ENCODE measurements around the gene AFAP1.

AFAP1 gene

DNA sequence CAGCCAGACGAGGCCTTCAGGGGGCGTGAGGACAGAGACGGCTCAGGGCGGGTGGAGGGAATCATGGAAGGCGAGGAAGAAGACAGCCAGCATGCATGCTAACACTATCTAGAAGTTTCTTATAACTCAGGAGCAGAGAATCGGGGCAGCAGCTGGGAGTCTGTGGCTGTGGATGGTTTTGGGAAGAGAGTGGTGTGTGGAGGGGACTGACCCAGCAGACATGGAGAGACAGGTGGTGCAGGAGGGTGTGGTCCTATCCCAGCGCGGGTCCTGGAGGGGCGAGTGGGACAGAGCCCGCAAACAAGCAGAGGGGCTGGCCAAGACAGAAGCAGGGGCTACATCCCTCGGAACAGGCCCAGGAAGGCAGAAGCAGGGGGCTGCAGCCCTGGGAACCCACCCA, 192.1 kb downstream of the AFAP1 start:
- DNase-seq, result no peak

DNA sequence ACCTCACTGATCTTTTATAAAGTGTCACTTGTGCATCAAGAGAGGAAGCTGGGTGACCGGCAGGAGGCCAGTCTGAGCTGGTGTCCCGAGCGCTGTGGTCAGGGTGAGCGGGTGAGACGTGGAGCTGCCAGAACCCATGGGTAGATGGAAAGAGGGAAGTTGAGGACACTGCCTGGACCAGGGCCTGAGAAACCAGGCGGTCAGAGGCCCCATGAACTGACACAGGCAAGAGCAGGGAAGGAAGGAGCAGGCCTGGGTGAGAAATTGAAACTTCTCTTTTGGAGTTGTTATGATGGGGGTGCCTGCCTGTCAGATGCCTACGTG, 192.6 kb downstream of the AFAP1 start:
- DNase-seq, result no peak

DNA sequence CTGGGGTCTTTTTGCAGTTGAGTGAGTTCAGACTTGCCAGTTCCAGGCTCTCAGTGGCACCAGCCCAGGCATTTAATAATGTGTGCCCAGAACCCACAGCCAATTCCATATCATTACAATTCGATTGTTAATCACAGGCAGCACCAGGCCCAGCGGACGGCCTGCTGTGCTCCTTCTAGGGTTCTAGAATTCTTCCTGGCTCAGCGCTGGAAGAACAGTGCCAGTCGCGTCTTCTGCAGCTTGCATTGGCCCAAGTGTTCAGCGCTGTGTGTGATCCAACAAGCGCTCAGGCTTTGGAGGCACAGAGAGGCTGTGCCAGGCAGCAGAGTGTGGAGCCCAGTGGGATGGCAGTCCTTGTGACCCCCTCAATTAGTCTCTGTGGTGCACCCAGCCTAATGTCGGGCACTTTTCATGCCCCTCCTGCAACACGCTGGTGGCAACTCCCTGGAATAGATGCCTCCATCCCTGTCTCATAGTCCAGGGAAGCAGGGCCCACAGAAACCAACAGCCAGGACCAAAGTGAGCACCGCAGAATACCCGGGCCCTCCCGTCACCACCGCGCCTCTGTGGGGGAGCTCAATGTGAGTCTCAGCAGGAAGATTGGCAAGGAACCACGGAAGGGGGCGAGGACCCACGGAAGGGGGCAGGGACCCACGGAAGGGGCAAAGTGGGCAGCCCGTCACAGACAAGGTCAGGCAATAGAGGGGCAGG, 193.2 kb downstream of the AFAP1 start:
- DNase-seq, result no peak

DNA sequence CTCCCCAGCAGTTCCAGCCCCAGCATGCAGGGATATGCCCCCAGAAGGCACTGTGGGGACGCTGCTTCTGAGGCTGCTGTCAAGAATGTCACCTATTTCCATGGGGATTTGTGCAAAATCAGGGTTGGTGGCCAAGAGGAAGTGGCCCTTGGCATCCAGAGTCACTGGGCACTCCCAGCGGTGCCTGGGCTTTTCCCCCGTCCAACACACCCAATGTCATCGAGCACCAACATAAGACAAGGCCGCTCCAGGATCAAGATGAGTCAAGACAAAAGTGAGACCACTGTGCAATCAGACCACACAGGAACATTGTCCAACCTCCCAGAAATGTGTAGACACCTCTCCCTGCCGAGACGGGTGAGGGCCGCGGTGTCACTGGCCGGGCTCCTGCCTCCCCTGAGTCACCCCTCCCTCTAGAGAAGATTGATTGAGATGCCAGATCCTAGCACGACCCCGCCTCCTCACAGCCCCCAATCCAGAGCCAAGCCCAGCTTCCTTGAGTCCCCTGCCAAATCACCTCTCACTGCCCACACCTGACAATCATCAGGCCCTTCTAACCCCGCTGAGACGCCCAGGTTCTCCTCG, 194.3 kb downstream of the AFAP1 start:
- no peak for DNase-seq

DNA sequence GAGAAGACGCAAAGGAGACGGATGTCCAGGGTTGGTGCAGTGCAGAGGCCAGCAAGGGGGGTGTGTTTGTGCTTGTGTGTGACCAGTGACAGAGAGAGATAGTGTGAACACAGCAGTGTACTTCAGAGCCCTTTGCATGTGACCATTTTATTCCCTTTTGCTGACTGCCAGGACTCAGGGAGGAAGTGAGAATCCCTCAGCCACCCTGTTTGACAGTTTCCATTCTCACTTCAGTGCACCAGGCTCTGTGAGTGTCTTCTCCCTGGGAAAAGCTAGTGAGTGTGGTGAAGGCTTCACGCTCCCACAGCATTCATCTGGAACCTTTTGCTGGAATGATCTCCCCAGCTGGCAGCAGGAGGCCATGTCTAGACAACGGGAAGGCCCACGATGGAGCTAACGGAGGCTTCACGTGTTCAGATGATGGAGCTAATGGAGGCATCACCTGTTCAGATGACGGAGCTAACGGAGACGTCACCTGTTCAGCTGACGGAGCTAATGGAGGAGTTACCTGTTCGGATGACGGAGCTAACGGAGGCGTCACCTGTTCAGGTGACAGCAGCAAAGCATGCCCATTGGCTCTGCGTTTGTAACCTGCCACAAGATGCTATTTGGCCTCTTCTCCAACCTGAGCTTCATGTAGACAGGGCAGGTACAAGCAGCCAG, 195.4 kb downstream of the AFAP1 start:
- DNase-seq, result no peak

DNA sequence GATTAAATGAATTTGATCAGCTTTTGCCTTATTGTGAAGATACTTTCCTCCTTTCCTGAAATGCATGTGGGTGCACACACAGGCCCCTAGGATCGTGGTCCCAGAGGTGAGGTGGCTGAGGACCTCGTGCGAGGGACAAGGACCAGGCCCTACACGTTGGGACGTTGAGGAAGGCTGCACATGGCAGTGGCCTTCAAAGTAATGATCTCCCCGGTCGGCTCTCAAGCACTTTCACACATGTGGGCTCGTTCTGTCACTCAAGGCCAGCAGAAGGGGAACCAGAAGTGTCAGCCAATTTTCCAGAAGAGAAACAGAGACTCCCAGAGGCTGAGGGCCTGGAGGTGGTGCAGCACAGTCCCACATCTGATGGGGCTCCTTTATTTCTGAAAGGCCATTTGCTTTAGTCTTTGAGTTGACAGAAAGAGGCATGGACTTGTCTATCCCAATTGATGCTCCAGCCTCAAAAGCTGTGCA, 196.8 kb downstream of the AFAP1 start:
- DNase-seq, result no peak

DNA sequence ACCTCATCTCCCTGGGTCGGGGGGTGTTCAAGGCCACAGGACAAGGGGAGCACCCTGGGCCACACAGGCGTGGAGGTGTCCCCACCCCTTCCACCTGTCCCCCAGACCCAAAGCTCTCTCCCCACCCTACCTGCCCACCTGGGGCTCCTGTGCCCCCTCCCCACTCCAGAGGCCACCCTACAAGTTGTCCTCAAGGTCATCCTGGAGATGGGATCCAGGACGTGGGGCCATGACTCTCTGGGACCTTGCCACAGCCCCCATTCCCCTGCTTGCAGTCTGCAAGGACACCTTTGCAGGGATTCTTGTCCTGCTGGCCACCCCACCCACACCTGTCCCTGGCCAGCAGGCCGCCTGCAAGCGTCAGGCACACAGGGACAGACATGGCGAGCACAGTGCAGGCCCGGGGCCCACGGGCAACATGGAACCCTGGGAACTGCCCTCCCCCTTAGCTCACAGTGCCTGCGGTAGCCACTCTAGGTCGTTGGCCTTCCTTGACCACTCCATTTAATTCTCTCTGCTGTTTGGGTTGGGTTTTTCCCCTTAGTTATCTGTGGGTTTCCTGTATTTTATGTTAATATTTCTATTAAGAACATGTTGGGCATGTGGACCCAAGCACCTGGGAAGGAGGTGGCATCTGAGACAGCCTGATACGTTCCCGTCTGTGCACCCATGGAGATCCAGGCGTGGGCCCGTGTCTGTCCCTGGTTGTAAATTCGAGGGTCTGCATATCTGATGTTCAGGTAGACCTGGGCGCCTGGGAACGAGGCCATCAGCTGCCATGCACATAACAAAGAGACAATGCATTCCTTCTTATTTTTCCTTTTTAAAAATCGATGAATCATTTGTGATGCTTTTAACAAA, 197.5 kb downstream of the AFAP1 start:
- no peak for DNase-seq

DNA sequence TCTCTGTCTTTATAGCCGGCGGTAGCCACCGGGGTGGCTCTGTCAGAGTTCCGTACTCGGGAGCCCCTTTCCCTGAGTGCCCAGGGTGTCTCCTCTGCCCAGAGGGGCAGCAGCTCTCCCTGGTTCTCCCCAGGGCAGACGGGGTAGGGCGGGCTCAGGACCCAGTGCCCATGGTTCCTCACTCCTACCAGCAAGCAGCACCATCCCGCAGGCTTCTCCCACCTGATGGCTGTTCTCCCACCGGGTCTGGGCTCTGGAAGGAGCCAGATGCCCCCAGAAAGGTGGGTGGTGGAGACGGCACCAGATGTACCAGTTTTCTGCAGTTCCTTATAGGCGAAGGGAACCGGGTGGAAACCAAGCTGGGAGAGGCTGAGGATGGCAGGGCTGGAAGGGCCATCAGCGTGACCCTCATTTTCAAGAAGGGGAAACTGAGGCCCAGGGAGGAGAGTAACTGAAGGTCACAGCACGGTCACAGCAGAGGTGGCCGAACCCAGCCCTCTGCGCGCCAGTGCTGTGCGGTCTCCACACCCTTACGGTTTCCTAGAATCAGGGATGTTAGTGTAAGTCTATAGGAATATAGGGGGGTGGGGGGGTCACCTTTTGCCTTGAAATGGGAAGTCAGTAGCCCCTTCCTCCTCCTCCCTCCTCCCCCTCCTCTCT, 198.7 kb downstream of the AFAP1 start:
- DNase-seq, result no peak

DNA sequence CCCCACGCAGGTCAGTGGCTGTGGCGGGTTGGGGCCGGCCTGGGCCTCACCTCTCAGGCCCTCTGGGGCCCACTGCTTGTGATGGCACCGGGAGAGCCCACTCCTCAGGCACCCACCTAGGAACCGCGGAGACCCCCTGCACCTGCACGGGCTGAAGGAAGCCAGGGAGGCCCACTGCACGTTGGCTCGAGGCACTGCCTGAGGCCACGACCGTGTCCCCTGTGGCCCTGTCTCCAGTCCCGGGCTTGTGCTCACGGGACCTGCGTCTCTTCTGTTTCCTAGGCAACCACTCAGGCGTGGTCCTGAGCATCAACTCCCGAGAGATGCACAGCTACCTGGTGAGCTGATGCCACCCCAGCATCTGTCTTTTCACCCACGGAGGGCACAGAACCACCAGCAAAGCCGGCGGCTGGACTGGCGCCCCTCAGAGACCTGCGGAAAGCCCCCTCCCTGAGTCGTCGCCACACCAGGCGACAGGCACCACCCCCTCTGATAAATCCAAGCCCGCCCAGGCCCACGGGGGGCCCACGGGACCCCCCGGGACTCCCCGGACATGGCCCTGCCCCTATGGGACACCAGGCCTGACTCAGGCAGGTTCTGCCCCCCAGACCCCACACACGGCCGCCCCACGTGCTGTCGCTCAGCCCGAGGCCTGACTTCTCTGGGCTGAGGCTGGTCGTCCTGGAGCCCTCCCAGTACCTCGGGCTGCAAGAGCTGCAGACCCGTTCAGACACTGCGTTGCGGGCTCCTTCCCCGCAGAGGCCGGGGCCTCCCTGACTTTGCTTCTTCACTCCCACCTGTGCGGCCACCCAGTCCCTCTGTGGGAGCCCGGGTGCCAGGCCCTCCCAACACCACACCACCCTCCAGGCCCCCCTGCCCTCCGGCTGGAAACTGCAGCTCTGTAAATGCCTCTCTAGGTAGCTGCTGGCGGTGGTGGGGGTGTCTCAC, 199.5 kb downstream of the AFAP1 start:
- no peak for DNase-seq

DNA sequence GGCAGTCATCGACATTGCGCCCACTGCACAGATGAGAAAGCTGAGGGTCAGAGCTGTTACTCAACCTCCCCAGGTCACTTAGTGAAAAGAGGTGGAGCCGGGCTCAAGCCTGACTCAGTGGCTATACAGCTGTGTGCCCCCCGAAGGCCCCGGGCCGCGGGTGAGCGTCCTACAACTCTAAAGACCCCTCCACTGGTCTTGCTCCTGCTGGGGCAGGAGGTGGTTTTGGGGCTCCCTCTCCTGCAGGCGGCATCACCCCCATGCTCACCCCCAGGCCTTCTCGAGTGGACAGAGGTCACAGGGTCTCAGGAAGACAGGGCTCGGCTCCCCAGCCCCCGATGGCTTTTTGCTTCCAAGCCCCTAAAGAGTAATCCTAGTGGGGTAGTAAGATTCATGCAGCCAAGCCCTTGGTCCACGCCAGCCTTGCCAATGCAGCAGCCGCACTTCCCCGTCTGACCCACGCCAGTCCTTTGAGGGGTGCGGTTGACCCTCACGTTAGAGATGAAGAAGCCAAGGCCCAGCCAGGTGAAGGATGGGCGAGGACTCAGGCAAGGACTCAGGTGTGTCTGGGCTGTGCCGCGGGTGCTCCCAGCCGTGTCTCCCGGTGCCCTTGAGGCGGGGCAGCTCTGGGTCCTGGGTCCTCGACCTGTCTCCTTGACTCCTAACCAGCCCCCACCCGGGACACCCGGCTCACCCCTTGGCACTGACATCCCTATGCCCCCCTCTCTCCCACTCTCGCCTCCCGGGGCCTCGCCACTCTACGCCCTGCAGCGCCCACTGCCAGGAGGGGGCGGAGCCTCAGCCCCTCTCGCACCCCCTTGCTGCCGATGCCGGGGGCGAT, 200.4 kb downstream of the AFAP1 start:
- no peak for DNase-seq

DNA sequence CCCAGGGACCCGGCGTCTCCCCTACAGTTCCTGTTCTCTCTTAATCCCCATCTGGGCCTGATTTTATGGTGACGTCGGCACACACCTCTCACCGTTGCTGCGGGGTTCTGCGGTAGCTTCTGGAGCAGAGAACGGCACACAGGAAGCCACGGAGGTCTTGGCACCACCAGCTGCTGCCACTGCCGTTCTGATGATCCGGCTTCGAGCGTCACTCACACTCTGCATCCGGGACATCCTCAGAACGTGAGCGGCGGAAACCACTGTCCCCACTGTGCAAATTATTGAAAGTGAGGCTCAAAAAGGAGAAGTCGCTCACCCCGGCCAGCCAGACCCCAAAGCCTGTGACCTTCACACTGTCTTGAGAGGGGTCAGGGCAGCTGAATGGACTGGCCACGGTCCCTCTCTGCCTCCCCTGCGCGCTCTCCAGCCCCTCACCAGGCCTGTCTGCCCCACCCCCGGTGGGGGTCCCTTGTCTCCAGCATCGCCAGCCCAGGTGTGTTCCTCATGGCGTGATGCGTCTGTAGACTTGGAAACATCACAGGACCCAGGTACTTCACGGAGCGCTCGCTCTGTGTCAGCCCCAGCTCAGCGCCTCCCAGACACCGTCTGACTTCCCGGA, 201.1 kb downstream of the AFAP1 start:
- no peak for DNase-seq

DNA sequence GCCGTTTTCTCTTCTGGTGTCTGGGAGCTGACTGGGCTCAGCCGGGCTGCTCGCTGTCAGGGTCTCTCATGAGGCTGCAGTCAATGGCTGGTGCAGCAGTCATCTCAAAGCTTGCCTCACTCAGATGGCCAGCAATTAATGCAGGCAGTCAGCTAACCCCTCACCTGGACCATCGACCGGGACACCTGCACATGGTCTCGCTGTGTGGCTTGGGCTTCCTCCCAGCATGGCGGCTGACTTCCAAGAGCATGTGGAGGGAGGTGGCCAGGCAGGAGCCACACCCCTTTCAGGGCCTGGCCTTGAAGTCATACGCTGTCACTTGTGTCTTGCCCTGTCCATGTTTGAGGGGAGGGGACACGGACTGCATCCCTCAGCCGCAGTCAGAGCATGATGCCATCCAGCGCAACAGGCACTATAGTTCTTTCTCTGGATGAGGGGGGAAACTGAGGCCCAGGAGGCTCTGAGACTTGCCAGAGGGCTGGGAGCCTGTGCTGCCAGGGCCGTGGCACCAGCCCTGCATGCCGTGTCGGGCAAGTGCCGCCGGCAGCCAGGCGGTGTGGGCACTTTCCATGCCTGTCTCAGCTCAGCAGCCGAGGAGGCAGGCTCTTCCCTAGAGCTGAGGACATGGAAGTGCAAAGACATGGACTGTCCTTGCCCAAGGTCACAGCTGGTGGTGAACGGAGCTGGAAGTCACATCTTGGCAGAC, 201.8 kb downstream of the AFAP1 start:
- no peak for DNase-seq

DNA sequence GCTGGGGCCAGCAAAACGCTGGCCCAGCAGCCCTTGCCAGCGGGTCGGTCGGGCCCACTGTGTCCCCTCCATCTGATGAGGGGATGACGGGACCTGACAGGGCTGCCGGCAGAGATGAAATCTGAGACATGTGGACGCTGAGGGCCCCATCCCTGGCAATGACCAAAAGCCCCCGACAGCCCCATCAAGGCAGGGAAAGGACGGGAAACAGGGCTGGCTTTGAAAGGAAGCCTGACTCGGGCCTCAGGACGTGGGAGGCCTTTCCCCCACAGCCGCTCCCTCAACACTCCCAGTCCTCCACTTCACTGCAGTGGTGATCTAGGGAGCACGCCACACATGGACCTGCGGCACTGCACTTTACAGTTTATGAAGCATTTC, 202.4 kb downstream of the AFAP1 start:
- DNase-seq, result no peak

DNA sequence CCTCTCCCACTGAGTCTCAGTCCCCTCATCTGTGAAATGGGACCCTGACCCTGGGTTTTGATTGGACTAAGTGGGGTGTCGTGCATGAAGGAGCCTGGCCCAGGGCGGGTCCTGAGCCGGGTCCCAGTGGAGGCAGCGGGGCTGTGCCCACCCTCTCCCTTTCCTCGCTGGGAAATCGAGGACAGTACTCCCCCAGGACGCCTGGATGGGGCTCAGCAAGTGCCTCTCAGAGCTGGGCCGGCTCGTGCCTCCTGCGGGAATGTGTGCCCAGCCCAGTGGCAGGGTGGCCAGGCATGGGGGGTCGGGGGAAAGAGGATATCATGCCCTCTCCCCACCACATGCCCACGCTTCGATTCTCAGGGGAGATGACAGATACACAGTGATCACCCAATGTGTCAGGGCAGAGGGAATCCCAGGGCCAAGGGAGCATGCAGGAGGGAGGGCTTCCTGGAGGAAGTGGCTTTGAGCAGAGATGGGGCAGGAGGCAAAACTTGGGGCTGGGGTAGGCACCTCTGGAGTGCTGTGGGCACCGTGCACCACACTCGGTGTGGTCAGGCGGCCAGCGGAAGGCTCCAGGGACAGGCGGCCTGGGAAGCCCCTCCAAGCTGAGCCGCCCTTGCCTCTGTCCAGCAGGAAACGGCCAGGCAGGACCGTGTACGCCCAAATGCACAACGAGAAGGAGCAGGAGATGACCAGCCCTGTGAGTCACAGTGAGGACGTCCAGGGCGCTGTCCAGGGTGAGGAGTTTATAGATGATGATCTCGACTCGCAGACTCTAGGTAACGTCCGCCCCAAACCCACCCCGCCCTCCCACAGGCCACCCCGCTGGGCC, 203.0 kb downstream of the AFAP1 start:
- peak; percentile 21 for DNase-seq

DNA sequence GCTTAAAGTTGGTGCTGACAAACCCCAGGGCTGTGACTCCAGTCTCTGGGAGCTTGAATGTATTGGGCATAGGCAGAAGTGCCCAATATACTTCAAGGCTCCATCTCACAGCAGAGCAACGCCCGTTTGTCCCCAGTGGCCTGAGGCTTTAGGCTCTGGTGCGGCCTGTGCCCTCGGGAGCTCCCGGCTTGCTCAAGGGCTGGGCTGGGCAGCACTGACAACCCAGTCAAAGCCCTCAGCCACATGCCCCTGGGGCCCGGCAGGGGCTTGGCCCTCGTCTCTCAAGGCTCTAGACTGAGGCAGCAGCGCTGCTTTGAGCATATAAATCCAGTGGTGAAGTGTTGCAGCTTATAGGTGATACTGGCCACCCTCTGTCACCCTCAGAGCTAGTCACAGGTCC, 203.7 kb downstream of the AFAP1 start:
- no peak for DNase-seq

DNA sequence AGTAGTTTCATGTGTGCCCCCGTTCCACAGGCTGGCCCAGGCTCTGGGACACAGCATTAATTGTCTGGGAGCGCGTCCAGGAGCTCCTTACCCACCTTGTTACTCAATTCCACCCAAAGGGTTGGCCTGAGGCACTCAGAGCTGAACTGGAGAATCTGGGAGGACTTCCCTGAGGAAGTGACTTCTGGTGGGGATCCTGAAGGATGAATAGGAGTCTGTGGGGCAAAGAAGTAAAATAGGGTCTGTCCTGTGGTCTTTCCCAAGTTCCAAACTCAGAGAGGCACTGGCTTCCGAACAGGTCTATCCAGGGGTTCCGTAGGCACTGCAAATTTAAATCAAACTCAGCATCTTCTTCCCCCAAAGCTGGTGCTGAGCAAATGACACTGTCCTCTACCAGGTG, 204.3 kb downstream of the AFAP1 start:
- DNase-seq, result no peak

DNA sequence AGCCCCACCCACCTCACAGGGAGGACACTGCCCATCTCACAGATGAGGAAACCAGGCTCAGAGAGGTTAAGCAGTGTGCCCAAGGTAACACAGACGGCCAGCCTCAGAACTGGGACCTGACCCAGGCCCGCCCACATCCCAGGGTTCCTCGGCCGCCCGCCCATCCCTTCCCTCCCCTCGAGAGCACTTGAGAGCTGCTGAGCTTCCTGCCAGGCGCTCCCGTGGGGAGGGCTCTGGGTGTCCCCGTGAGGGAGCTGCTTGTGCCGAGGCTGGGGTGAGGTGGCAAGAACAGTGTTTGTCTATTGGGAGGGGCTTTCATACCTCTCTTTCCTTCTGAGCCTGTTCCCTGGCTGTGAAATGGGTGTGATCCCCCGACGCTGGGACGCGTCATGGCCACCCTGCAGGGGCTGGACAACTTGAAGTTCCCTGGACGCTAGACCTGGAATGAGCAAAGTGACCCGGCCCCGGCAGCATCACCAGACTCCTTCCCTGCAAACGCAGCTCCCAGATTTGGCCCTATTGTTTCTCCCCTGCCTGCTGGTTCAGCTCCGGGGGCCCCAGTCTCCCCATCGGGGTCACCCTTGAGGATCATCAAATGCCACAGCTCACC, 204.9 kb downstream of the AFAP1 start:
- no peak for DNase-seq
